Gastrocnemius medialis (tissue), 4 donors: ENCODE data around the gene FBLN7. TPM values are rescaled to one million over a fixed set of nuclear protein-coding genes. Genes with fewer than 3 reads are reported as not detected.
A peak's percentile ranks its signal among the peaks of the same experiment; 100 is the strongest.

ENCODE experiments used
- ATAC-seq, 2 donors: fragments of 150-250 bp; one replicate each; pipeline ENCODE4 v1.9.1; 2016
- DNase-seq, 2 donors: peaks; one replicate each; pipeline ENCODE4 v3.0.0-alpha.2; 2019
- H3K27ac ChIP-seq, 4 donors: fragments of 200-600 bp; sonication (generic); 1 replicate in 1 of 4; 2 replicates in 3 of 4; pipeline ENCODE4 v1.5.1; 2016 to 2018; ENCODE audit warnings: mild to moderate bottlenecking in 2 of 4, moderate library complexity in 1 of 4
- H3K27me3 ChIP-seq, 3 donors: fragments of 200-600 bp; sonication (generic) in 2 of 3; 1 replicate in 1 of 3; 2 replicates in 2 of 3; pipeline versions ENCODE4 v1.5.1 to v1.6.0; 2016 to 2019; ENCODE audit warnings: mild to moderate bottlenecking in 1 of 3, moderate library complexity in 1 of 3
- H3K36me3 ChIP-seq, 2 donors: fragments of 200-600 bp; sonication (generic) in 1 of 2; one replicate each; pipeline ENCODE4 v1.5.1; 2017 to 2018
- H3K4me1 ChIP-seq, 2 donors: fragments of 200-600 bp; sonication (generic) in 1 of 2; one replicate each; pipeline ENCODE4 v1.5.1; 2016 to 2017; ENCODE audit warnings: mild to moderate bottlenecking in 2 of 2
- H3K4me3 ChIP-seq, 4 donors: fragments of 200-600 bp; sonication (generic) in 3 of 4; 1 replicate in 1 of 4; 2 replicates in 3 of 4; pipeline ENCODE4 v1.5.1; 2016 to 2019; ENCODE audit warnings: mild to moderate bottlenecking in 2 of 4
- H3K9me3 ChIP-seq, 3 donors: fragments of 200-600 bp; sonication (generic) in 2 of 3; 1 replicate in 1 of 3; 2 replicates in 2 of 3; pipeline ENCODE4 v1.5.1; 2016 to 2019
- CTCF ChIP-seq, 5 experiments: fragments of 450-650 bp in 3 of 5; fragments of 200-600 bp in 2 of 5; sonication (generic) in 2 of 5; IDR thresholded peaks in 4 of 5; conservative IDR thresholded peaks in 1 of 5; 1 replicate in 4 of 5; 2 replicates in 1 of 5; pipeline ENCODE4 v1.5.1; 2016 to 2019; ENCODE audit warnings: antibody characterized with exemption in 5 of 5, mild to moderate bottlenecking in 3 of 5, moderate library complexity in 3 of 5
- POLR2A ChIP-seq, 2 donors: fragments of 450-650 bp; IDR thresholded peaks; one replicate each; pipeline ENCODE4 v1.6.1; 2017; ENCODE audit warnings: antibody characterized with exemption in 2 of 2, mild to moderate bottlenecking in 2 of 2, moderate library complexity in 2 of 2
- in situ Hi-C, 4 donors: fragments of 200-750 bp; cut with MboI; loops; one replicate each; pipeline versions ENCODE4 v1.15.0 to v1.8.0; 2017; ENCODE audit warnings: low sequenced_read_pairs in 4 of 4
- intact Hi-C: fragments of 100-400 bp; cut with DNase I; formaldehyde crosslinking; loops from one replicate; pipeline ENCODE4 v1.15.1; 2023; ENCODE audit warnings: low total_unique reads
- total RNA-seq, 4 donors: library from RNA; depleted of rRNA; stranded (reverse); fragments of >200 nt; gene quantifications; one replicate each; pipeline versions ENCODE4 v1.1.0 to v1.2.3, GENCODE V29; 2016

Gene FBLN7
- total RNA-seq, result 1 to 10 TPM in 1 of 4 donors, under 1 TPM in 3; 0.41 to 3.3 (median 0.54) TPM

GRCh38 chr2:112138159-112139032, at the start of gene FBLN7:
Gene FBLN7 (plus strand): TSS chr2:112138385. CDS start chr2:112138656, 271 bp downstream.
- H3K36me3 ChIP-seq, result no peaks in the 10 kb centered on the region
- ATAC-seq (peak in 1 of 2 donors; percentile 33), DNase-seq (no peak)
- H3K9me3 ChIP-seq, result no peaks in the 10 kb centered on the region
- TF ChIP-seq POLR2A (IDR thresholded peaks at IDR 0.05), result no peak
- TF ChIP-seq CTCF (IDR thresholded peaks at IDR 0.05 in 4 of 5, conservative IDR thresholded peaks at IDR 0.05 in 1 of 5), result no peak
- in situ Hi-C loops (no loop called here), intact Hi-C loops (no loop called here)
- H3K4me3 ChIP-seq, result peak within 1 kb of the TSS; percentile 46 to 61 (median 51)
- peaks cover 0 to 4% of the 10 kb centered on the region in 2 donors for H3K4me1 ChIP-seq
- H3K27ac ChIP-seq, result peak within 1 kb of the TSS in 1 of 4 donors; percentile 38
- peaks cover 0 to 16% (median 0%) of the 10 kb centered on the region in 3 donors for H3K27me3 ChIP-seq

GRCh38 chr2:112089375-112089774, 48.8 kb upstream of the FBLN7 start:
- Histone ChIP-seq H3K4me1 (no peaks in the 10 kb centered on the region), H3K27me3 (no peaks in the 10 kb centered on the region), H3K4me3 (no peak overlapping the region), H3K9me3 (no peaks in the 10 kb centered on the region), H3K36me3 (peaks cover 0 to 23% of the 10 kb centered on the region in 2 donors), H3K27ac (no peak overlapping the region)
- TF ChIP-seq POLR2A (IDR thresholded peaks at IDR 0.05) (no peak), CTCF (IDR thresholded peaks at IDR 0.05 in 4 of 5, conservative IDR thresholded peaks at IDR 0.05 in 1 of 5) (no peak)
- in situ Hi-C loops (no loop called here), intact Hi-C loops (no loop called here)
- ATAC-seq (no peak), DNase-seq (no peak)

- H3K4me3 ChIP-seq, result no peak overlapping the region
- DNase-seq (no peak), ATAC-seq (no peak)
- TF ChIP-seq CTCF (IDR thresholded peaks at IDR 0.05 in 4 of 5, conservative IDR thresholded peaks at IDR 0.05 in 1 of 5), result no peak
- no peak overlapping the region for H3K27ac ChIP-seq
- intact Hi-C loops (no loop called here), in situ Hi-C loops (no loop called here)
- peaks cover 0 to 13% of the 10 kb centered on the region in 2 donors for H3K36me3 ChIP-seq
- H3K9me3 ChIP-seq, result no peaks in the 10 kb centered on the region
- no peaks in the 10 kb centered on the region for H3K4me1 ChIP-seq
- no peaks in the 10 kb centered on the region for H3K27me3 ChIP-seq
Observed at GRCh38 chr2:112092286-112093041, 45.7 kb upstream of the FBLN7 start.

GRCh38 chr2:112093216-112093615, 45.0 kb upstream of the FBLN7 start:
- in situ Hi-C loops, result no loop called here

More at GRCh38 chr2:112093216-112093615, 45.0 kb upstream of the FBLN7 start:
- ATAC-seq (no peak), DNase-seq (no peak)
- no peaks in the 10 kb centered on the region for H3K27me3 ChIP-seq
- TF ChIP-seq CTCF (IDR thresholded peaks at IDR 0.05 in 4 of 5, conservative IDR thresholded peaks at IDR 0.05 in 1 of 5) (no peak), POLR2A (IDR thresholded peaks at IDR 0.05) (no peak)
- no peaks in the 10 kb centered on the region for H3K9me3 ChIP-seq
- no peak overlapping the region for H3K27ac ChIP-seq
- no peak overlapping the region for H3K4me3 ChIP-seq
- intact Hi-C loops, result no loop called here
- H3K36me3 ChIP-seq, result peaks cover 0 to 5% of the 10 kb centered on the region in 2 donors
- H3K4me1 ChIP-seq, result no peaks in the 10 kb centered on the region
